HG03066 (cell line): Measurements from ENCODE around the gene RABGGTA.

Experiments
- ATAC-seq: cut with Tn5 transposase; IDR thresholded peaks from one replicate; pipeline ENCODE4 v1.9.1; 2021; ENCODE audit warnings: low read depth; ENCODE audit not compliant: unreplicated experiment

RABGGTA gene

DNA sequence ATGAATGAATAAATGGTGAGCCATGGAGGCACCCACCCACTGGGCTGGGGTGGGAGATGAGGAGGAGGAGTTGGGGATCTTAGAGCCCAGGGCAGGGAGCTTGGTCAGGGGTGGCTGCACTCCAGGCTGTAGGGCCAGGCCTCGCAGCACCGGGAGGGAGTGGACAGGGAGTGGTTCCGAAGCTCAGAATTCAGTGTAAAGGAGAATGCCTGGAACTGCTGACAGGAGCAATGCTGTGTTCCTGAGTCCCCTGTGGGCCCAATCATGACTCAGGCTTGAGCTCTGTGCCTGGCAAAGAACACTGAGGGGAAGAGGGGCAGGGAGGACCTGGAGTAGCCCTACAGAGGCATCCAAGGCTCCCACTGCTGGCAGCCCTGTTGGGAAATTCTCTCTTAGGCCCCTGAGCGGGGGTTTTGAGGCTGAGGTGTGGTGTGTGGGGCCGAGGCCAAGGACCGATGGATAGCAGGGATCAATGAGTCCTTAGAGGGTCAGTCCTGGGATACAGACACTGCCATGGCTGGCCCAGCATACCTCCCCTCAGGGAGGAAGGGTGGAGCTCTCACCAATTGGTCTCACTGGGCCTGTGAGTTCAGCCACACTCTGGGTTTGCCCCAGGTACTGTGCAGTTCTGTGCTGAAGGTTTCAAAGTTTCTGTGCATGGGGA is 9.5 kb upstream of the RABGGTA start:
- no peak for ATAC-seq

- ATAC-seq, result peak; percentile 56
These were observed 8.1 kb upstream of the RABGGTA start for GRCh38 chr14:24279301-24280186.

DNA sequence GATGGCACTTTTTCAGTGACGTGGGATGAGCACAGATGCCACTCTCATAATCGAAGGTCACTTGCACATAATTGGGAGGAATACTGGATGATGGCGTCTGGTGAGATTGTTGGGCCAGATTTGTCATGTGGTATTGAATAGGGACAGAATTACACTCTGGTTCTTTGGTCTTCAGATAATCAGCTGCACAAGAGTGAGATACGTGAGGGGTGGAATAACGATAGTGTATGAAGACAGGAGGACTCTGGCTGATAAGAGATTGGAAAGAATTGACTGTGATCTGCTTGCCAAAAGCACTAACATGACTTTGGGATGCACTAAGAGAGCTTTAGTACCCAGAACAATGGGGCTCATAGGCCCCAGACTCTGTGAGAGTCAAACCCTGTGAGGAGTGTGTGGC is 7.0 kb upstream of the RABGGTA start:
- ATAC-seq, result no peak

GRCh38 chr14:24277606-24278321 is 6.4 kb upstream of the RABGGTA start:
- ATAC-seq, result no peak

GRCh38 chr14:24277071-24277470 is 5.7 kb upstream of the RABGGTA start:
- no peak for ATAC-seq

DNA sequence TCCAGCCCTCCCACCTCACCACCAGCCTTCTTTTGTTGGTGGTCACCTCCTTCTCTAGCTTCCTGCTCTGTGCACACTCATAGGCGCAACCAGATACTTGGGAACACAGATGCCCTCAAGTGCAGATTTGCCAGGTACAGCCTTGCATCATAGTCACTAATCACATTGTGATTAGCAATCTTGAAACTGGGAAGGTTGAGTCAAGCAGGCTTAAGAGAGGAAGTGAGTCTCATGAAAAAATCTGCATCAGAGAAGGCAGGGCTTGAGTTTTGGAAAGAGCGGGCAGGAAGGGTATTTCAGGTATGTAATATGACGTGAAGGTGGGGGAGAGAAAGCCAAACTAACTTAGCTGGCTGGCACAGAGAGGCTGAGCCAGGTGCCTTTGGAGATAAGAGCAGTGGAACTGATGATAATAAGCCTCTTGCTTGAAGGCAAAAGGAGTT is 2.7 kb upstream of the RABGGTA start:
- no peak for ATAC-seq

DNA sequence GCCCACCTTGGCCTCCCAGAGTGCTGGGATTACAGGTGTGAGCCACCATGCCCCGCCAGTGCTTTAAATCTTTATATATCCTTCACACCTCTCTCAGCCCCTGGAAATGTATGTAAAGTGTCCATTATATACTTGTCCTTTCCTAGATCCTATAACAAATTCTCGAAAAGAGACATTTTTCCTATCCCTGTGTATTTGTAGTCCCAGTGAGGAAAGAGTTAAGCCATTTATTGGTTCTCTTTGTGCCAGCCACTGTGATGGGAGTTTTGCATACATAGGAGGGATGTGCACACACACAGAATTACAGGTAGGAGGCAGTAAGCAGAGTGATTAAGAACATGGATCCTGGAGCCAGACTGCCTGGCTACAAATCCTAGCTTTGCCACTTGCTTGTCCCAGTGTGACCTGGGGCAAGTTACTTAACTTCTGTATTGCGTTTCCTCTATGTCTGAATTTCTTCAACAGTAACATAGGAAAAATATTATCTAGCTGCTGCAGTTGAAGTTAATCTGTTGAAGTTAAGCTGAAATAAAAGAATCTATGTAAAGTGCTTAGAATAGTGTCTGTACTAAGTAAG is 2.1 kb upstream of the RABGGTA start:
- ATAC-seq, result no peak

DNA sequence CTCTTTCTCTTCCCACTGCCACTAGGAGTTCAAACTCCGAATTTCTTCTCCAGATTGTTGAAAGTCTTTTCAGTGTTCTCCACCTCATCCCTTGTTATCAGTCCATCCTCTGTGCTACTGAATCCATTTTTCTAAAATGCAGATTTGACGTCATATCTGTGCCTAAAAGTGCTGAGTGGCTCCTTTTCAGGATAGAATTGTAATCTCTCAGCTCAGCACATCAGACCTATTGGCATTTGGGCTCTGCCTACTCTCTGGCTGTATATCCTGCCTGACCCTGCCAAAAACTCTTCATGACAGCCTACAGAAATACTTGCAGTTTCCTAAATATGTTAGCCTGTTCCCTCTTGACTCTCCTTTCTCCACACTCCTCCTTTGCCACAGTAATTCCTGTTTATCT is 1.1 kb upstream of the RABGGTA start:
- ATAC-seq, result no peak

GRCh38 chr14:24271834-24272263 is 452 bp upstream of the RABGGTA start:
- no peak for ATAC-seq

DNA sequence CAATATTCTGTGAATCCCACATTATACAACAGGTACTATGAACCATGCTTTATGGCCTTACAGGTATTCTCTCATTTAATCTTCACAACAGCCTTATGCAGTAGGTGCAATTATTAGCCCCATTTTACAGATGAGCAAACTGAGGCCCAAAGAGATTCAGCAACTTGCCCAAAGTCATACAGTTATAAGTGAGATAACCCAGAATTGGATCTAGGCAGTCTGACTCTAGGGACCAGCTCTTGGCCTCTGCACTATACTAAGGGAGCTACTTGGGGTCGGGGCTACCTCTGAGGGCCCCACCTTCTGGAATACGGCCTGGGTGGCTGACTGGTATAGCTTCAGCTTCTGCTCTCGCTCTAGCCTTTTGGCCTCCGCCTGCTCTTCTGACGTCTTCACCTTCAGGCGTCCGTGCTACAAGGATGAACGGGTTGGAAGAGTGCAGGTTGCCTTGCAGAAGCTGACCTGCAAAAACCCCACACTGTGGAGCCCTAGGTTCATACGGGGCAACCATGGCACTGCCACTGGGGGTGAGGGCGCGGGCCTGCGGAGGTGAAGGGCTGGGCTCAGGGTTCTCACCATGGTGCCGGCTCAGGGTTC is 762 bp downstream of the RABGGTA start:
- no peak for ATAC-seq

DNA sequence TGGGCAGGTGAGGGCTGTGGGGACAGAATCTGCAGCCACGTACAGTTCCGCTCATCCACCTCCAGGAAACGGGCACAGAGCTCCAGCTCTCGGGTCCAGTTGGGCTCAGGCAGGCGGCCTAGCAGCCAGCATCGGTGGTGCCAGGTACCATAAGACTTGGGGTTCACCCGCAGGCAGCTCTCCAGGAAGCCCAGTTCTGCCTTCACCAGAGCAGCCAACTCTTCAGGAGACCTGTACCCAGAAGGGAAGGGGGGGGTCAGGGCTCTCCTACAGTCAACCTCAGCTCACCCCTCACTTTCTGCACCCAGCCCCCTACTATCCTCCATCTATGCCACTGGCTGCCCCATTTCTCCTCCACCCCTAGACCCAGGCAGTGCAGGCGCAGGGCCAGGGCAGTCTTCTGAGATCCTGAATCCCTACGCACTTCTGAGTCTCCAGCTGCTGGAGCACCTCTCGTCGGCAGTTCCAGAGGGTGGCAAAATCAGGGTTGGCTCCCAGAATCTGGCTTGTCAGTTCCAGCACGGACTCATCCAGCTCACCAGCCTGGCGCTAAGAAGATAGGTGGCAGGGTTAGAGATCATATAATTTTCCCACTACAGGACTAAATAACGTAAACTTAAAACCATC is 1.4 kb downstream of the RABGGTA start:
- ATAC-seq, result no peak

- ATAC-seq, result no peak
These were observed 2.0 kb downstream of the RABGGTA start for GRCh38 chr14:24269368-24269767.

DNA sequence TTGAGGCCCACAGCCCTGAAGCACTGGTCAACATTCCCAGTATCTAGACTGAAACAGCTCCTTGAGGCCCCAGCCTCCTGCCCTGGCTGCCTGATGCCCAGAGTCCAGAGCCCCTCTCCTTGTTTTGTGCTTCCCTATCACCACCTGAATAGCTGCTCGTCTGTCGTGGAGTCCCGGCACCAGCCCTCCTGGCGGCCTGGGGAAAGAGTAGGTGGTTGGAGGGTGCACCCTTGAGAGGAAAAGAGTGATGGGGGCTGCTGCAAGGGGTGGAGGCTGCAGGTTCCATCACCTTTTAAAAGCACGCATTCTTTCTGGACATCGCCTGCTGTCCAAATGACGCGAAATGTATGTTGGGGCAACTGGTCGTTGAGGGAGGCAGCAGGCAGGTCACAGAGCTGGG is 3.2 kb downstream of the RABGGTA start:
- no peak for ATAC-seq

DNA sequence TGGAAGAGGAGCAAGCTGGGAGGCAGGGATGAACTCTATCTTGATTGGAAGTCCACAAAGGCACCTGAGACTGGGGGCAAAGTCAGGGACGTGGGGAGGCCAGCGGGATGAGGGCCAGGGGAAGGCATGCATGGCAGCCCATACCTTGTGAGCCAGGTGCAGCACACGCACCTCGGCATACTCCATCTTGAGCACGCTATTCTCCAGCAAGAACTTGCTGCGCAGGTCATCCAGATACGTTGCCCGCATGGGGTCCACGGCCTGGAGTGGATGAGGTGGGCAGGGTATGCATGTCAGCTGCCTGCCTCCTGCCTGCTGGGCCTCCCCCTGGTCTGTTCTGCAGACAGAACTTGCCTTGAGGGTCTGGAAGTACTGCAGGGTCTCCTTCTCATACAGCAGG is 3.9 kb downstream of the RABGGTA start:
- no peak for ATAC-seq

DNA sequence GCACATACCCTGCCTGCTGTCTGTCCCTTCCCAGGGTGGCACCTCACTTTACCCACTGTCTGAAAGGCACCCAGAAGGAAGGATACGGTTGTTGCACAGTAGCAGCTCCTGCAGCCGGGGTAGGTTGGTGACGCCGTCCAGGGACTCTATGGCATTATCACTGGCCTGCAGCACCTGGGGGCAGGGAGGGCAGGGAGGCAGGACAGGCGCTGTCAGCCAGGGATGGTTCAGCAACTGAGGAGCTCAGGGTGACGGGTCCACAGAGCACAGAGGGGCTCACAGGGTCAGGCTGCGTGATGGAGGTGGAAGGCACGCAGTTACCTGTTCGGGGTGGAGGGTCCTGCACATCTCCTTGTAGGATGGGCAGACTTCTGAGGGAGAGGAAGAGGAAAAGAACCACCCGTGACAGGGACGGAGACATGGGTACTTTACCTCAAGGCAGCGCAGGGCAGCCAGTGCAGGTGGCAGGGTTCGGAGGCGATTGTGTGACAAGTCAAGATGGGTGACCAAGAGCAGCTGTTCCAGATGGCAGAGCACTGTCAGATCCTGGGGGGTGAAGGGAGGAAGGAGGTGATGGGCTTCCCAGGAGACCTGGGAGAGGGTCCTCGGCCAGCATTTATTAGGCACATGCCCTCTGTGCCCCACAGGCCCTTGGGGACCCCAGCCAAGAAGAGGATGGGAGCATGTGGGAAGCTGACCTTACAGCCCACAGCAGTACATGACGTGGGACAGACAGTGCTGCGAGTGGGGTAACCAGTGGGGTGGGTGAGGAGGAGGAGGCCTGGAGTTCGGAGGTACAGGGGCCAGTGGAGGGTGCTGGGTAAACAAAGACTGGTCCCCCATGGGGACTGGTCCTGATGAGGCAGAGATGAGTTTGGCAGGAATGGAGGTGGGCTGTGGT is 4.8 kb downstream of the RABGGTA start:
- no peak for ATAC-seq

DNA sequence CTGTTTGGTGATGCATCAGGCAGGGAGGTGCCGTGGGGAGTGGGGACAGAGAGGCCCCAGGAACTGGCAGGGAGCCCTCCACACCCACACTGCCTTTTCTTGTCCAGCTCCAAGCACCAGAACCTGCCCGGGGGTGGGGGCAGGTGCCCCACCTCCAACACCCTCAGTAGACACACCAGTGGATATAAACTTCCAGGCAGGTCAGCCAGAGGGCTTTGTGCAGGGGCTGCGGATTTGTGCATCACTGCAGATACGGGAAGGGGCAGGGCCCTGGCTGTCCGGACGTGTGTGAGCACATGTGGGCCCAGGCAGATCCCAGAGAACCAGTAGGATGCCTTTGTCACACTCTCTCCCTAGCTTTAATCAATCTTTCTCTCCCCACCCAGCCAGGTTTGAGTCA is 7.1 kb downstream of the RABGGTA start:
- no peak for ATAC-seq

GRCh38 chr14:24263848-24264247 is 7.5 kb downstream of the RABGGTA start:
- ATAC-seq, result no peak

DNA sequence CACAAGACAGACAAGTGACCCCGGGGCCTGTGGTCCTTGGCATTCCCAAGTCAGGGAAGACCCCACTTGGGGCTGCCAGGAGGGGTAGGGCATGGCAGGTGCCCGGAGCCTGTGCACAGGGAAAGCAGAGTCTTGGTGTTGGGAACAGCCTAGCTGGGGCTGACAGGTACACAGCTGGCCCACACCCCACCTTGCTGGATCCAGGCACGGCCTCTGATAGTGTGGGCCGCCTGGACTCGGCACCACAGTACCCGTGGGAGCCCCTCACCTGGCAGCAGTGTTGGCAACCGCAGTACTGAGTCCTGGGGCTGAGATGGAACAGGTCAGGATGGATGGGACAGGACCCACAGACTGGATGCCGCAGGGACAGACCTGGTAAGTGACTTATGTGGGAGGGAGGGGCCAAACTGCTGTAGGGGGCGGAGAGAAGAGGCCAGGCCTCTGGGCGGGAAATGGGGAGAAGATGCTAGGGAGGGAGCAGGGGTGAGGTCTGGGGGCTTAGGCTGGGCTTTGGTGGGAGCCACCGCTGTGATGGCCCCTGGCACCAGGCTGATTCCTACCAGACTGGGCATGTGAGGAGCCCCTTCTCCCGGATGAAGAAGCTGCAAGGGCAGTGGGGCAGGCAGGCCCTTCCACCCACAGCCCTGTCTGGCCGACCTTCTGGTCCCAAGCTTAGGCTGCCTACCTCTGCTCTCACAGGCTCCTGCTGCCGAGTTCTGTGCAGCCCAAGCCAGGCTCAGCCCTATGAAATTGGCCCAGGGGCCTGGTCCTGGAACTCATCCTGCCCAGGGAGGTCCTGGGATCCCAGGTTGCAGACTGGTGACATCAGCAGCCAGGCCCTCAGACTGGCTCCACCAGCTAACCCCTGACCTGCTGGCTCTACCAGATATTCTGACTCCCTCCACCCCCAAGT is 8.3 kb downstream of the RABGGTA start, which contains the start of gene TGM1:
Gene TGM1 (minus strand): TSS at position 357 of the 913 bp plus-strand sequence. CDS start 825 bp downstream, outside the sequence.
- no peak for ATAC-seq
